ENCODE measurements around the gene GJA8. TPM values are rescaled to one million over a fixed set of nuclear protein-coding genes. Genes with fewer than 3 reads are reported as not detected.
"Not testable (repeated sequence)": the region's sequence is repeated elsewhere in the genome, so short reads cannot be mapped to it uniquely, and the experiment has no call there.

The GJA8 gene
- polyA plus RNA-seq, 3 donors = not detected

DNA sequence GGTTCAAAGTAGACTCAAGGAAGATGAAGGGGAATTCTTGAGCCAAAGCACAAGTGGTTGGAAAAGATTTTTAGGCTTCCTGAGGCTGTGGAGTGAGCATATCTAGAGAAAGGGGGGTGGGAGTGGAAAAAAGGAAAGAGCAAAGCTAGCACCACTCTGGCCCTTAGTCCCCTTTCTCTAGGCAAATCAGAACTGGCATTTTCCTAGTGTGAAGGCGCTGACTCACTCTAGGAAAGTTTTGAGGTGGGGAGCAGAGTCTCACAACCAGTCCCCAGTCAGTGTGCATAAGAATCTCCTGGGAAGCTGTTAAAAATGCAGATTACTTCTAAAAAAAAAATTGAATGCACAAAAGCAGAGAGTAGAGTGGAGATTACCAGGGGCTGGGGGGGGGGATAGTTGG, 22.2 kb downstream of the GJA8 start:
- Histone ChIP-seq H3K4me3 (replicated peaks in 1 of 3; ENCODE audit: low read depth in 2 of 3, low read length in 3 of 3) (no peak overlapping the region), H3K9me3 (replicated peaks in 1 of 2; ENCODE audit: control insufficient read depth in 1 of 2, insufficient read depth in 1 of 2, low read length in 2 of 2) (no peaks in the 10 kb centered on the region), H3K36me3 (replicated peaks in 1 of 2; ENCODE audit: control insufficient read depth in 1 of 2, insufficient read depth in 2 of 2, low read length in 2 of 2) (no peaks in the 10 kb centered on the region), H3K27me3 (ENCODE audit: control insufficient read depth in 2 of 2, insufficient read depth in 2 of 2, low read length in 2 of 2) (no peaks in the 10 kb centered on the region), H3K9ac (ENCODE audit: insufficient read depth, low read length, poor library complexity, severe bottlenecking) (no peak overlapping the region), H3K27ac (ENCODE audit: low read depth in 1 of 2, low read length in 2 of 2) (no peak overlapping the region), H4K20me1 (ENCODE audit: insufficient read depth, low read length) (no peaks in the 10 kb centered on the region), H3K79me2 (ENCODE audit: insufficient read depth, low read length) (peaks cover 5% of the 10 kb centered on the region), H3K4me1 (ENCODE audit: control insufficient read depth in 1 of 2, insufficient read depth in 2 of 2, low read length in 2 of 2) (peaks cover 3 to 7% of the 10 kb centered on the region in 2 donors), H3K4me2 (replicated peaks; ENCODE audit: extremely low read depth, low read length, poor library complexity, severe bottlenecking) (no peak overlapping the region), H2AFZ (ENCODE audit: insufficient read depth, low read depth, low read length, poor library complexity, severe bottlenecking) (no peak overlapping the region)
- intact Hi-C loops (cut with micrococcal nuclease) = no loop called here
- Mint-ChIP-seq H3K4me1 (peaks cover 5% of the 10 kb centered on the region), H3K36me3 (no peaks in the 10 kb centered on the region), H3K27me3 (ENCODE audit: low read depth in 3 of 3) (no peaks in the 10 kb centered on the region), H3K9me3 (no peaks in the 10 kb centered on the region), H3K27ac (no peak overlapping the region), H3K4me3 (no peak overlapping the region)
- WGBS (ENCODE audit: insufficient coverage) = no CpG with 5 or more reads among the region's 1 CpG
- DNase-seq = no peak
- TF ChIP-seq, protein P1, sequence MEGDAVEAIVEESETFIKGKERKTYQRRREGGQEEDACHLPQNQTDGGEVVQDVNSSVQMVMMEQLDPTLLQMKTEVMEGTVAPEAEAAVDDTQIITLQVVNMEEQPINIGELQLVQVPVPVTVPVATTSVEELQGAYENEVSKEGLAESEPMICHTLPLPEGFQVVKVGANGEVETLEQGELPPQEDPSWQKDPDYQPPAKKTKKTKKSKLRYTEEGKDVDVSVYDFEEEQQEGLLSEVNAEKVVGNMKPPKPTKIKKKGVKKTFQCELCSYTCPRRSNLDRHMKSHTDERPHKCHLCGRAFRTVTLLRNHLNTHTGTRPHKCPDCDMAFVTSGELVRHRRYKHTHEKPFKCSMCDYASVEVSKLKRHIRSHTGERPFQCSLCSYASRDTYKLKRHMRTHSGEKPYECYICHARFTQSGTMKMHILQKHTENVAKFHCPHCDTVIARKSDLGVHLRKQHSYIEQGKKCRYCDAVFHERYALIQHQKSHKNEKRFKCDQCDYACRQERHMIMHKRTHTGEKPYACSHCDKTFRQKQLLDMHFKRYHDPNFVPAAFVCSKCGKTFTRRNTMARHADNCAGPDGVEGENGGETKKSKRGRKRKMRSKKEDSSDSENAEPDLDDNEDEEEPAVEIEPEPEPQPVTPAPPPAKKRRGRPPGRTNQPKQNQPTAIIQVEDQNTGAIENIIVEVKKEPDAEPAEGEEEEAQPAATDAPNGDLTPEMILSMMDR (IDR thresholded peaks at IDR 0.05) = no peak

DNA sequence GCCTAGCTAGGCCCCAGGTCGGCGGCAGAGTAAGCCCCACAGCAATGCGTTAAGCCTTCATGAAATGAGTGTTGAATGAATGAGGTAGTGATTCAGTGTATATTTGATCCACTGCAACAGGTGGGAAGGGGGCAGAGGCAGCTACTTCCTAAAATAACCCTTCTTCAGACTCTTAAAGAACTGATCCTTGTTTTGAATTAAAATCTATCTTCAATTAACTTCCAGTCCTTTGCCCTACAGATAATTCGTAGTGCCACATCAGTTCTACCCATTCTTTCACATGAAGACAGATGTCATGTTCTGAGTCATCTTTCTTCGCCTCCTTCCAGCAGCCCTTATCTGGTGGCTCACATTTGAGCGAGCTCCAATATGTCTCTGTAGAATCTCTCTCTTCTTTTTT, 24.6 kb downstream of the GJA8 start:
- intact Hi-C loops (cut with micrococcal nuclease); H3K27me3 ChIP-seq (ENCODE audit: control insufficient read depth in 2 of 2, insufficient read depth in 2 of 2, low read length in 2 of 2); H3K36me3 ChIP-seq (replicated peaks in 1 of 2; ENCODE audit: control insufficient read depth in 1 of 2, insufficient read depth in 2 of 2, low read length in 2 of 2); H3K27ac ChIP-seq (ENCODE audit: low read depth in 1 of 2, low read length in 2 of 2); H3K4me2 ChIP-seq (replicated peaks; ENCODE audit: extremely low read depth, low read length, poor library complexity, severe bottlenecking); H2AFZ ChIP-seq (ENCODE audit: insufficient read depth, low read depth, low read length, poor library complexity, severe bottlenecking); H3K79me2 ChIP-seq (ENCODE audit: insufficient read depth, low read length); H3K4me3 Mint-ChIP-seq; H3K27me3 Mint-ChIP-seq (ENCODE audit: low read depth in 3 of 3); H4K20me1 ChIP-seq (ENCODE audit: insufficient read depth, low read length); DNase-seq; H3K27ac Mint-ChIP-seq; H3K4me3 ChIP-seq (replicated peaks in 1 of 3; ENCODE audit: low read depth in 2 of 3, low read length in 3 of 3); H3K9me3 Mint-ChIP-seq; H3K36me3 Mint-ChIP-seq; H3K9me3 ChIP-seq (replicated peaks in 1 of 2; ENCODE audit: control insufficient read depth in 1 of 2, insufficient read depth in 1 of 2, low read length in 2 of 2); H3K9ac ChIP-seq (ENCODE audit: insufficient read depth, low read length, poor library complexity, severe bottlenecking): not testable (repeated sequence)
- peaks cover 3 to 12% of the 10 kb centered on the region in 2 donors for H3K4me1 ChIP-seq (ENCODE audit: control insufficient read depth in 1 of 2, insufficient read depth in 2 of 2, low read length in 2 of 2)
- WGBS (ENCODE audit: insufficient coverage) = no CpG with 5 or more reads among the region's 6 CpGs
- peaks cover 12% of the 10 kb centered on the region for H3K4me1 Mint-ChIP-seq

DNA sequence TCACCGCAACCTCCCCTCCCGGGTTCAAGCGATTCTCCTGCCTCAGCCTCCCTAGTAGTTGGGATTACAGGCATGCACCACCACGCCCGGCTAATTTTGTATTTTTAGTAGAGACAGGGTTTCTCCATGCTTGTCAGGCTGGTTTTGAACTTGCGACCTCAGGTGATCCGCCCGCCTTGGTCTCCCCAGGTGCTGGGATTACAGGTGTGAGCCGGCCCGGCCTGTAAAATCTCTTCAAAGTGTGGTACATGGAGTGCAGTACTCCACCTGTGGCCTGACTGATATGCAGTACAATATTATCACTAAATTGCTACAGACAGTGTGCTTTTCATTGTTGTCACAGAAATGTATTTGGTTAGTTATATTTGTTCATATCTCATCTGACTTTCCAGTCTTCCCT, 25.1 kb downstream of the GJA8 start:
- H3K4me3 Mint-ChIP-seq; H3K27ac ChIP-seq (ENCODE audit: low read depth in 1 of 2, low read length in 2 of 2); H3K27me3 Mint-ChIP-seq (ENCODE audit: low read depth in 3 of 3); H3K4me2 ChIP-seq (replicated peaks; ENCODE audit: extremely low read depth, low read length, poor library complexity, severe bottlenecking); H3K27ac Mint-ChIP-seq; H3K9me3 Mint-ChIP-seq; H2AFZ ChIP-seq (ENCODE audit: insufficient read depth, low read depth, low read length, poor library complexity, severe bottlenecking); H3K9me3 ChIP-seq (replicated peaks in 1 of 2; ENCODE audit: control insufficient read depth in 1 of 2, insufficient read depth in 1 of 2, low read length in 2 of 2); H3K4me3 ChIP-seq (replicated peaks in 1 of 3; ENCODE audit: low read depth in 2 of 3, low read length in 3 of 3); intact Hi-C loops (cut with micrococcal nuclease); DNase-seq; H3K36me3 Mint-ChIP-seq; H3K36me3 ChIP-seq (replicated peaks in 1 of 2; ENCODE audit: control insufficient read depth in 1 of 2, insufficient read depth in 2 of 2, low read length in 2 of 2); H4K20me1 ChIP-seq (ENCODE audit: insufficient read depth, low read length); H3K27me3 ChIP-seq (ENCODE audit: control insufficient read depth in 2 of 2, insufficient read depth in 2 of 2, low read length in 2 of 2); H3K9ac ChIP-seq (ENCODE audit: insufficient read depth, low read length, poor library complexity, severe bottlenecking); H3K79me2 ChIP-seq (ENCODE audit: insufficient read depth, low read length): not testable (repeated sequence)
- no CpG with 5 or more reads among the region's 10 CpGs for WGBS (ENCODE audit: insufficient coverage)
- peaks cover 12% of the 10 kb centered on the region for H3K4me1 Mint-ChIP-seq
- peaks cover 3 to 12% of the 10 kb centered on the region in 2 donors for H3K4me1 ChIP-seq (ENCODE audit: control insufficient read depth in 1 of 2, insufficient read depth in 2 of 2, low read length in 2 of 2)

DNA sequence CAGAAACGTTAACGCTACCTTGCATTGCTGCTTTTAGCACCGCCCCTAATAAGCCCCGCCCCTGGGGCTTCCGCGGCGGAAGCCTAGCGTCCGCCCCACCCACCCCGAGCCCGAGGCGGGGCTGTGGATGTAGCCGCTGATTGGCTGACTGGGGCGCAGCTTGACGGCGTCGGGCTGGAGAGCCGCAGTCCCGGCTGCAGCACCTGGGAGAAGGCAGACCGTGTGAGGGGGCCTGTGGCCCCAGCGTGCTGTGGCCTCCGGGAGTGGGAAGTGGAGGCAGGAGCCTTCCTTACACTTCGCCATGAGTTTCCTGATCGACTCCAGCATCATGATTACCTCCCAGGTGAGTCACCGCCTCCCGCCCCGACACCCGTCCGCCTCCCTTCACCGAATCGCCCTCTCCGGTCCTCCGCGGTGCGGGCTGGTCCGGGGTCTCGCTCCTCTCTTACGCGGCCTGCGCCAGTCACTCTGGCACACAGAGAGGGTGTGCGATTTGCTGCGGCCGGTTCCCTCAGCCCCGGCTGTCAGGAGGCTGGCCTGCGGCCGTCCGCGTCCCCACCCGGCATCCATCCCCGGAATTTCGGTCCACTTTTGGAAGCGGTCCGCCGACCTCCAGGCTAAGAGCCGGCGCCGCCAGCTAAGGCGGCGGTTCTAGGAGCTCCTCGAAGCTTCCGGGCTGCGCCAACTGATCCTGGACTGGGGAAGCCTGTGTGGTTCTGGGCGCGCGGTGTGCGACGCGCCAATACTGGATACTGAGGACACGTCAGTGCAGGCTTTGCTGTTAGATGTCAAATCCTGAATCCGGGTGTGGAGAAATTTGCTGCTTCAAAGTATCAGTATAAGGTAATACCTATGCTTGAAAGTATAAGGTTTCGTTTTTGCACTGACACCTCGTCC, 25.9 kb downstream of the GJA8 start, which contains the start of gene GPR89B:
GPR89B (plus strand) TSS at position 185 of the 897 bp plus-strand sequence; CDS start at position 302, 117 bp downstream.
- H3K4me1 Mint-ChIP-seq = peaks cover 12% of the 10 kb centered on the region
- peak within 1 kb of the TSS; percentile 82 to 96 (median 84) for H3K4me3 ChIP-seq (replicated peaks in 1 of 3; ENCODE audit: low read depth in 2 of 3, low read length in 3 of 3)
- H3K9me3 Mint-ChIP-seq; H3K9me3 ChIP-seq (replicated peaks in 1 of 2; ENCODE audit: control insufficient read depth in 1 of 2, insufficient read depth in 1 of 2, low read length in 2 of 2); H3K36me3 ChIP-seq (replicated peaks in 1 of 2; ENCODE audit: control insufficient read depth in 1 of 2, insufficient read depth in 2 of 2, low read length in 2 of 2); H4K20me1 ChIP-seq (ENCODE audit: insufficient read depth, low read length); H3K36me3 Mint-ChIP-seq; H3K27me3 ChIP-seq (ENCODE audit: control insufficient read depth in 2 of 2, insufficient read depth in 2 of 2, low read length in 2 of 2); intact Hi-C loops (cut with micrococcal nuclease); H3K27me3 Mint-ChIP-seq (ENCODE audit: low read depth in 3 of 3); H3K79me2 ChIP-seq (ENCODE audit: insufficient read depth, low read length): not testable (repeated sequence)
- H2AFZ ChIP-seq (ENCODE audit: insufficient read depth, low read depth, low read length, poor library complexity, severe bottlenecking) = peak within 1 kb of the TSS; percentile 88
- peak; percentile 70 to 80 (median 74) for DNase-seq
- peaks cover 3 to 12% of the 10 kb centered on the region in 2 donors for H3K4me1 ChIP-seq (ENCODE audit: control insufficient read depth in 1 of 2, insufficient read depth in 2 of 2, low read length in 2 of 2)
- H3K9ac ChIP-seq (ENCODE audit: insufficient read depth, low read length, poor library complexity, severe bottlenecking) = peak within 1 kb of the TSS; percentile 65
- WGBS (ENCODE audit: insufficient coverage) = under 1% methylated on average over 36 of the region's 72 CpGs
- H3K27ac Mint-ChIP-seq = peak within 1 kb of the TSS; percentile 10 to 80 (median 68)
- H3K4me2 ChIP-seq (replicated peaks; ENCODE audit: extremely low read depth, low read length, poor library complexity, severe bottlenecking) = peak within 1 kb of the TSS; percentile 29
- peak within 1 kb of the TSS; percentile 84 to 86 for H3K4me3 Mint-ChIP-seq
- H3K27ac ChIP-seq (ENCODE audit: low read depth in 1 of 2, low read length in 2 of 2) = peak within 1 kb of the TSS in 1 of 2 donors; percentile 61
